GM19455 (cell line): ENCODE results near the gene WWOX.

ENCODE experiments used
- ATAC-seq: cut with Tn5 transposase; IDR thresholded peaks from one replicate; pipeline ENCODE4 v1.9.1; 2021; ENCODE audit not compliant: unreplicated experiment

Gene WWOX

DNA sequence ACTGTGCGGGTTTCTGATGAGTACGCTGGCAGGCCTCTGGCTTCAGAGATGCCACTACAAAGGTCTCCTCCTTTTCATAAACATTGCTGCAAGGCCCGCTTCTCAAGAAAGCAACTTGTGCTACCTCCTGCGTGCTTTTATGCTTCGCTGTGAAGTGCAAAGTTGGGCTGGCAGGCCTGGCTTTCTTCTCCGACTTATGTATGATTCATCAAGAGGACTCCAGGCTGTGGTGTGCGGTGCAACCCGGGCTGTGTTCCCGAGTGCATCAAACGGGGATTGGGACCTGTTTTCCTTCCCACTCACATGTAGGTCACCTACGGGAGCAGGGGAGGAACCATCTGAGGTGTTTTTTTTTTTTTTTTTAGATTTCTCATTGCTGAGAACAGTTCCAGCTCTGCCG, 534.1 kb downstream of the WWOX start:
- no peak for ATAC-seq

DNA sequence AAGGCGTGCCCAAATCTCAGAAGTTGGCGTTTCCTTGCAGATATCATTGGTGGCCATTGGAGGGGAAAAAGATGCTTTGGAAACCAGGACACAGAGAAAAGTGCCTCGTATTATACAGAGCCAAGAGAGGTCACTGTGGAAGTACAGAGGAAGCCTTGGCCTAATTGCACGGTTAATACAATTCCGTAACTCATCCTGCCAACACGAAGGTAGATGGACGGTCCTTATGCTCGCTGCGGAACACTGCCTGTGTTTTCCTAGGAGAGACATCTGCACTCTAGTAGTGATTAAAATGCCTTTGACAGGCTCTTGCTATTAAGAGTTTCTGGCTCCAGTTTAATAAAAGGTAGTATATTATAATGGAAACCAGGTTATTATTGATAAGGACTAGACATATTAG, 536.4 kb downstream of the WWOX start:
- no peak for ATAC-seq

DNA sequence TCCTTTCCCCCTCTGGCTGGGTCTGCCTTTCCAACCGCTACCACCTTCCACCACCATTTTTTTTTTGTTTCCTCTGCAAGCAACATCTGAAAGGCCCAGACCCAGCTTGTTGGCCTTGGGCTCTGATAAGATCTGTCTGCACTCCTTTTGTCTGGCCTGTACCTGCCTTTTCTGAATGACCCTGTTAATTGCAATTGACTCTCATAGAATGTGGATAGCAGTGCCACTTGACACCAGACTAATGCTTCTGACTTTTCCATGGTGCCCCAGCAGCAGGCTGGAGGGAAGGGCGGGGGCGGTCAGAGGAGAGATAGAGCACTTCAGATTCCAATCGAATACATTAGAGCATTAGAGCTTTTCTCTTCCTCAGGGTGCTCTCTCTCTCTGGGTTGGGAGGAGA, 538.9 kb downstream of the WWOX start:
- no peak for ATAC-seq

DNA sequence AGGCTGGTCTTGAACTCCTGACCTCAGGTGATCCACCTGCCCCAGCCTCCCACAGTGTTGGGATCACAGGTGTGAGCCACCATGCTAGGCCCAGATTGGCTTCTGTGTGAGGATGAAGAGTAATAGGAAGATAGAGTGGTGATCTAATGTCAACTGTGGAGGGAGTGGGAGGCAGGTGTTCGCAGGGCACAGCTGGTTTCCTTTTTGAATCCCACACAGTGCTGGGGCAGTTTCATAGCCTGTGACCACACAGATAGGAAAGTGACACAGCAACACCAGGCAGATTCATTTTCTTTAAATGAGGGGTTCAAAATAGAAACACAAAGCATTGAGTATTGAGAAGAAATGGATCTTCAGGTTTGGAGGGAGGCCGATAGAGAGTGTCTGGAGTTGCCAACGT, 540.3 kb downstream of the WWOX start:
- ATAC-seq, result no peak

DNA sequence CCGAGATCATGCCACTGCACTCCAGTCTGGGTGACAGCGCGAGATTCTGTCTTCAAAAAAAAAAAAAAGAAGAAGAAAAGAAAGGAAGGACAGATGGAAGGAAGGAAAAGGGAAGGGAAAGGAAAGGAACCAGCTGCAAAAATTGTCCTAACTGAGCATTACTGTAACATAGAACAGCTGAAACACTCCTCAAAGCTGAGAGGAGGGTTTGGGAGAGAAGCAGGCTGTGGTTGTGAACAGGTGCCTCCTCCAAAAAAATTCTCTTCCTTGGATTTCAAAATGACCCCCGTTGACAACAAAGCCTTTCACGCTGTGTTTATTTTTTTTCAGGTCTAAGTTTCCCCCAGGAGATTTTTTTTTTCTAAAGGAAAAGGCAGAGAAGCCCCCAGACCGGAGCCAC, 541.4 kb downstream of the WWOX start:
- no peak for ATAC-seq

DNA sequence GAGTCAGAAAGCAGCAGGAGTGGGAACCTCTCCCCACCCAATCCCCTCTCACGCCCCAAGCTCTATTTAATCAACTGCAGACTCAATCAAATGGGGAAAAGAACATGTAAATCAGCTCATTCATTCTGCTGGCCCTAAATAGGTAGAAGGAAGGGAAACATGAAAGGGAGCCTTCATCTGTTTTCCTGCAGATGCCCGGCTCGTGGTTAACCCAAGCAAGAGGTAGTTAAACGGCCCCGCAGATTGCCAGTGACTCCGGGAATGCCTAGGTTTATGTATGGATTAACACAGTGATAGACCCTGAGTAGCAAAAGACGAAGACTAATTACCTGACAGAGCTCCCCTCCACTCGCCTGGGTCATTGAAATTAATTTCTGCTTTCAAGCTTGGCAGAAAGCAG, 542.0 kb downstream of the WWOX start:
- ATAC-seq, result no peak

DNA sequence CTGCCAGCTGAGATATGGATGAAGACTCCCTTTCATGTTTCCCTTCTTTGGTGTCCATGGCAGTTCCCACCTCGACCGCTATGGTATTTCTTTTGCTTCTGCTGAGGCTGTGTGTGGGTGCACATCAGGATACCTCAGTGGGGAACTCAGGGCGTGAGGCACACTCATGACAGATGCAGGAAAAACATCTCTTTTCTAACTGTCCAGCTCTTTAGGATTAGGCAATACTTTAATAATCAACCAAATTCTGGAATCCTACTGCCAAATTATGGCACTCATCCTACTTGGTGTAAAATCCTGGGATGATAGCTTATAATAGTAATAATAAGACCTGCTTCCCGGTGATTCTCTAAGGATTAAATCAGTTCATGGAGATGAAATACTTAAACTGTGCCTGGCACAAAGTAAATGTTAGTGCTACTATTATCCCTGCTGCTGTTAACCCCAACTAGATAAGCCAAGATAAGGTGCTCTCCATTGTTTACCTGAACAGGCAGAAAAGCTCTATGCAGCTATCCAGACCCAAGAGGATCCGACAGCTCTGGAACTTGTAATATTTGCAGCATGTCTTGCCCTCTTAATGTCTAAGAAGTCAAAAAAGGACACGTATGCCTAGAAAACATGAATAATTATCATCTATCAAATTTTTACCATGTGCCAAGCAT, 543.3 kb downstream of the WWOX start:
- ATAC-seq, result no peak

DNA sequence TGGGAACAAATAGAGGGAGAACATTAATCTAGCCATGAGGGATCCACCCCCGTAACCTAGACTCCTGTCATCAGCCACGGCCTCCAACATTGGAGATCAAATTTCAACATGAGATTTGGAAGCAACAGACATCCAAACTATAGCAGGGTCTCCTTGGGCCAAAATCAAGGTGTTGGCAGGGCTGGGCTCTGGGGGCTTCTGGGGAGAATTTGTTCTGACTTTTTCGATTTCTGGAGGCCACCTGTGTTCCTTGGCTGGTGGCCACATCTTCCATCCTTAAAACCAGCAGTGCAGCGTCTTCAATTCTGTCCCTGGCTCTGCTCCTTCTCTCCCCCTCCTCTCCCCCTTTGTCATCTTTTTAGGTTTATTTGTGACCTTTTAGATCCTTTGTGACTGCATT, 546.2 kb downstream of the WWOX start:
- no peak for ATAC-seq

DNA sequence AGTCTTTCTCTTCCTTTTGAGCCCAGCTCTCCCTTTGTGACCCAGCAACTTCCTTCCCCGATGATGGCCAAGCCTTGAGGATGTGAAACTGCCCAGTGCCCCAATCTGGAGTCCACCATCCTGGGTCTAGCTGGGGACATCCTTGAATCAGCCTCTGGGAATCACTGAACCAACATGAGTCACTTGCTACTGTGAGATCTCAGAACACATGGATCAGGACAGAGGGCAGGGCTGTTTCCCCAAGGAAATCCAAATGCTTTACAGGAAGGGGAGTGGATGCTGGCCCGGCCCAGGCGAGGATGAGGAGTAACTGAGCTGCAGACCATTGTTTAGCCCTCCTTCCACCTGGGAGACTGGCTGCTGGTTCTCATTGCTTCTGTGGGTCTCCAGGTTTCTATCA, 547.6 kb downstream of the WWOX start:
- ATAC-seq, result no peak

DNA sequence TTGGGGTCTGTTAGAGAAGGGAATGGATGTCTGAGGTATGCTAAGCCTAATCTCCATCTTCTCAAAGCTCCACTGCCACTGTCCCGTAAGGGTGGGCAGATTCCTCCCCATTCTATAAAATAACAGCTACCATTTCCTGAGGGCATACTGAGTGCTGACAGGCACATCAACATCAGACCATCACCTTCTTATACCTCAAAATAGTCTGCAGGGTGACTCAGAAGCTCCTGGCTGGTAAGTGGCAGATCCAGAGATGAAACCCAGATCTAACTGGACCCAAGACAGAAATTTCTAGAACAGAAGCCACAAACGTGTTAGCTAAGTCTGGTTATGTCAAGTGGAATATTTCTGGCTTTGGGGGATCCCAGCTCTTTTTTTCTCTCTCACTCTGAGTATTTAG, 548.0 kb downstream of the WWOX start:
- no peak for ATAC-seq

DNA sequence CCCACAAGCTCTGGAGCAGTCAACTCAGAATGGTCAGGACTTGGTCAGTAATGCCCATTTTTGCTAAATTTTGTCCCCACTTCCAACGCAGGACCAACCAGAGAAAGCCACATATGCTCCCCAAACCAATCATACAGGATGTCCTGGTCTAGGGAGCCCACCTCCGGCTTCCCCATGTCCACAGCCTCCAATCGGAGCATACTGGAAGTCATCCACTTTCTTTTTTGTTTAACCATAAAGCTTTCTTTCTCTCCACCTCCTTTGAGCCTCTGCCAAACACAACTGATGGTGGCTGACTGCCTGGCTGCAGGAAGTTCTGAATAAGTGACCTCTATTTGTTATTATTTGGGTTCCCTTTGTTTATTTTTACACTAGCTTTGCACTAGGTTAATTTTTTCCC, 549.1 kb downstream of the WWOX start:
- ATAC-seq, result no peak

DNA sequence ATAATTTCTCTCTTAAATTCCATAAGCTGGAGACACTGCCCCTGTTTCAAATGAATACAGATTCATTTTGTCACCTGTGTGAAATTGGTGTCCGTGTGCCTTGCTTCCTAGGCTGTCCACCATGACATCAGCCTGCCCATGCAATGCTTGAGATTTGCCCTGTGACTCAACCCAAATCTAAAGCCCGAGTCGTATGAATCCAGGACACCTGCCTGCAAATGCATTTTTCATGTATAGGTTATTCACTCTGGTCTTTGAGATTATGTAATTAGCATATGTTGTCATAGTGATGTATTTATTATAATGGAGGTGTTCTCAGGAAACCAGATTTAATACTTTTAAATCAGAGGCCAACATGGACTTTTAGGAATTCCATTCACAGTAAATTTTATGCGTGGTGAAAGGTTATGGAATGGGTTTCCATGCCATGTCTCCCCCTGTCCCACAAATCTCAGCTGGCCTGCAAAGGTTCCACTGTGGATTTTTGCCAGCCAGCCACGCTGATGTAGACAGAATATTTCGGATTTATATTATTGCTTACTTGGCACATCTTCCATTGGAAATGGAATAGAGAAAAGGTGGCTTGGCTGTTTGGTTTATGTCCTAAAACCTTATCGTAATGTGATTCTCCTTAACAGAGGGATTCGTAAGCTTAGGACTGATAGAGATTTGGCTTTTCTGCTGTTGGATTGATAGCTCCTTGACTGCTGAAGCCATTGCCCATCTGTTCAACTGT, 551.1 kb downstream of the WWOX start:
- no peak for ATAC-seq

DNA sequence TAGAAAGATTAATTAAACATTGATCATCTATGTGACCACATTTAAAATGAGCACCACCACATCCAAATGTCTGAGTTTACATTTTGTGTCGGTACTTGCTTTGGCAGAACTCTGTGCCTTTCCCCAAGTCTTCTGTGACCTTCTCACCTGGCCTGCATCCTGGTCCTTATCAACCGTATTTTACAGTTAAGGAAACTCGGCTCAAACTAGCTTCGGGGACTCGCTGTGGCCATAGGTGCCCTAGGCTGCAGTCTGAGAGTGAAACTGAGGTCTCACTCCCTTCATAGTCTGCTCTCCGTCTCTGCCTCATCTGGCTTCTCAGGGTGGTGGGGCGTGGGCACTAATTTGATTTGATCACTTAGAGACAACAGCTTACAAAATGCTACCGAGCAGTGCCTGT, 555.5 kb downstream of the WWOX start:
- ATAC-seq, result no peak

DNA sequence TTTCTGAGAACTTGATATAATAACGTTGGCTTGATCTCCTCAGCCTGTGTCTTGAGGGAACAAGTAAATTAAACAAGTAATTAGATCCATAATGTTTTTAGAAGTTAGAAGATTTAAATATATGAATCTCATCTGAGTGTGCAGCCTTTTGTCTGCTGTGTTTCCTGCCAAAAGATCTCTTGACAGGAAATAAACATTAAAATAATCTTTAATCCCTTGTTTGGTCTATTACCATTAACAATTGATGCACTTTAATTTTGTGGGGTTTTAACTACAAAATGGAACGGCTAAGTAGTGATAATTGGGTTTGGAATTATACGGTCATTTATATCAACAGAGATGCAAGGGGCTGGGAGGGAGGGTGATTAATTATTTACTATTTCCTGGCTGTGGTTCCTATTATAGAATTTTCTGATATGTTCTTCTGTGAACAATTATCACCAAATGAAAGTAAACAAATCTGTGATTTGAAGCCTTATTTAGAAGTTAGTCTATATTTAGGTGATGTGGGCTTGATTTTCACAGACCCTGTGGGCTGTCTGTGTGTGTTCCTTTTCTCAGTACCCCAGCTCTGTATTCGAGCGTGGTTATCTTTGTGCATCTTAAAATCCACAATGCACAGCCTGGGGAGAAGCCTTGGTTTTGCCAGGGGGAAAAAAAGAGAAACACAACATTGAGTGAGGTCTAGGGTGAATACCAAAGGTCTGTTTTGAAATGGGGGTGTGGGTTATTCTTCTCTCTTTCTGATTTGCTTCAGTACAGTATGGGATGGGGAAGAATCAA, 556.1 kb downstream of the WWOX start:
- ATAC-seq, result no peak

DNA sequence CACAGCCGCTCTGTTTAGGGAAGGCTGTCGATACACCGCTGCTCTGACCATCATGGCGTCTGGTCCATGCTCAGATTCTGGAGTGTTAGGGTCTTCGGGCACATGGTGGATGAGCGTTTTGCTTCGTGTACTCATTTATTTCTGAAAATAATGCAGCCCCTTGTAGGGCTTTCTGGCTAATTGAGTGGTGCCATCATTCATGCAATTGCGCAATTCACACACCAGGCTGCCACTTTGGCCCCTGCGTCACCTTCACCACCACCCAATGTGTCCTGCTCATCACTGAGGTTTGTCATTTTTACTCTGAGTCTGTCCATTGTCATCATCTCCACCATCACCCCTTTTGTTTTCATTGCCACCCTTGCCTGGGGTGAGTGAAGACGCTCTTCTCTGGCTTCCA, 557.4 kb downstream of the WWOX start:
- ATAC-seq, result no peak

DNA sequence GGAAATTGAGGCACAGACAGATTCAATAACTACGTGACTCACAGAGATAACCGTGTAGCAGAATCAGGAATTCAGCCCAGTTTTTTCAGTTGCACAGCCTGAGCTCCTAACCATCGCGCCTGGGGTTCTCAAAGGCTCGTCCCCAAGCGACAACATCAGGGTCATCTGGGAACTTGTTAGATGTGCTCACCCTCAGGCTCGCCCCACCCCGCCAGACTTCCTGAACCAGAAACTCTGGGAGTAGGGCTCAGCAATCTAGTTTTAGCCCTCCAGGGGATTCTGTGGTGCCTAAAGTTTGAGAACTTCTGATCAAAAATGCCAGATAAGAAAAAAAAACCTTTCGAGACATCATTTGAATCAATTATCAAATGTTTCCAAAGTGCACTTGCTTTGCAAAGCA, 559.8 kb downstream of the WWOX start:
- ATAC-seq, result no peak

DNA sequence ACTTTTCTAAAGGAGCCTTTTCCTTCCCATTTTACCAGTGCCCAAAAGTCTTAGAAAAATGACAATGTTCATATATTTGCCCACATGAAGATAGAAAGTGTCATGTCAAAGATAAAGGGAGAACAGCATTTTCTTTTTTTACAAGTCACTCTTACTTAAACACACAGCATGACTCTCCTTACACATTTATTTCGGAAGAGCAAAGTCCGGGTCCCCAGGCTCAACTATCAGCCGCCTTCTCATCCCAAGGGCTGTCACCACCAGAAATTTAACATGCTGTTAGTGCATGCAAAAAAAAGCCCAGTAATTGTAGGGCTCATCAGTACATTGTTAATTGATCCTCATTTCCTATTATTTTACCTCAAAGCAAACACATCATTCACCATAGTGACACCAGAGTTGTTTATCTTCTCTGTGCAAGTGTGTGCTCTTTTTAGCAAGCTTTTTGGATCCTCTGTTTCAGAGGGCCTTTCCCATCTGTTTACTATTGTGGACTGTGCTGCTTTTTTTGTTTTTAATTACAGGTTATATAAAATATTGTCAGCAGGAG, 560.3 kb downstream of the WWOX start:
- no peak for ATAC-seq

DNA sequence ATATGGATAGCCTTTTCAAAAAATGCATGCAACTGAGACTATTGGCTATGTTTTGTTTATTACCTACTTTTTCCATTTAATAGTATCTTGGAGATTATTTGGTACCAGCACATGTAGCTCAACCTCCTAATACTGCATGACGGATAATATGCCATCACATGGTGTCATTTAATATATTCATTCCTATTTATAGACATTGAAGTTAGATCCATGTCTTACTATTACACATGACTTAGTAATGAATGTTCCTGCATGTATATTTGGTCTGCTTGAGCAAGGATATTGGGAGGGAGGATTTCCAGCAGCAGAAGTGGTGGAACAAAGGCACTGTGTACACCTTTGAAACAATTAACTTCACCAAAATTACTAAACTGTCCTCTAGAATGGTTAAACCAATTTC, 561.3 kb downstream of the WWOX start:
- no peak for ATAC-seq

DNA sequence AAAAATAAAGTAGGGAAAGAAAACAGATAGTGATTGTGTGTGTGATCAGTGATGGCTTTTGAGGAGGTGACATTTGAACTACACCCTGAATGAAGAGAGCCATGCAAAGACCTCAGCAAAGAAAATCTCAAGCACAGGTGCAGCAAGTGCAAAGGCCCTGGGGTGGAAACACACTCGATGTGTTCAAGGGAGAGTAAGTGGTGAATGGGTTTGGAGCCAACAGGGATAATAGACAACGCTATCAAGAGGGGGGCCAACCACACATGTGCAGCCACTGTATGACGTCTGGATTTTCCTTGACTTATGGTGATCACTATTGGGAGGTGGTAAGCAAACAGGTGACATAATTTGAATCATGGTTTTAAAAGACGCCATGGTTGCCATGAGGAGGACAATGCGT, 564.2 kb downstream of the WWOX start:
- no peak for ATAC-seq

DNA sequence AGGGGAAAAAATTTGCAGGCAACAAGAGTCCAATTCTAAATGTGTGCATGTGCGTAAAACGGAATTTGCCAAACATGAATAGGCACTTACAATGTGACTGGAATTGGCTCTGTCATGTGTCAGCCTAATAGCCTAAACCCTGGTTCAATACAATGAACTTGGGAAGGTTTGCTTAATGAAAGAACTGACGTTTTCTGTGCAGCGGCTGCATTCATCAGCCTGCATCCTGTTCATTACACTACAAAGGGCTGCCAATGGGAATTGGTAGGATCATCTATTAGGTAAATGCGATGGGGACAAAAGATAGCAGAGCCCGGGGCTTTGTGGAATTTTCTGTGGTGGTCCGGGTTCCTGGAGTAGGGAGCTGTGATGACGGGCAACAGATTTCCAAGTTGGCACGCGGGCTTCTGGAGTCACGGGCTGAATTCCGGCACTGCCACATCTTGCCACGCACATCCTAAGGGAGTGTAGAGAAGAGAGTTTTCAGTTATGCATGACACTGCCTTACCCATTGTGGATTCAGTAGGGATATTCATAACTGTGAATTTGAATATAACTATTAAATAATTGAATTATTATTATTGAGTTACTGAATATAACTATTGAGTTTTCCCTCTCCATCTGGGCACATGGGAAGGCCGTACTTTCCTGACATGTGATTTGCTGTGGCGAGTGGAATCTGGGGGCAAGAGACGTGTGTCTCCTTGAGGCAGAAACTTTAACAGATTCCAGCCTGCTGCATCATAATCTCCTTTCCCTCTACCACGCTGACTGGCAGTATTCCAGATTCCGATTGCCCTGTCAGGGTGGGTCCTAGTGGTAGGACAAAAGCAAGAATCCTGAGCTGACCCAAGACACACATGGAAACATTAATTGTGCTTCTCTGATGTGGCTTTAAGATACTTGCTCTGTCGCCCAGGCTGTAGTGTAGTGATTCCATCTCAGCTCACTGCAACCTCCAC, 565.6 kb downstream of the WWOX start:
- ATAC-seq, result no peak

DNA sequence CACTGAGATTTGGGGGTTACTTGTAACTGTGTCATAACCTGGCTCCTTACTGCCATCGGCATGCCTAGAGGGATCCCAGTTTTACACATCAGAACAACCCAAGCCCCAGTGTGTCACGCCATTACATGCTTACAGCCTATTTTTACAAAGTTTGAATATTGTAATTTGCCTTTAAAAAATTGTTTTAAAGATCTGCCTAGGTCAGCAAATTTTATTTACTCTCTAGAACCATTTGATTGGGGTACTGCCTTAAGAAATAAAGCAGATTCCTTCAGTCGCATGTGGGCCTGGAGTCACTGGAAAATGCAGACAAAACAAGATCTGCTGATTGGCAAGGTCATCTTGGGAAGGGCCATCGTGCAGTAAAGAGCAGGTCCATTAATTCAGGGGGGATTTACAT, 566.9 kb downstream of the WWOX start:
- ATAC-seq, result no peak
